Kidney (tissue), 22 donors: ENCODE measurements around the gene PITX2. TPM values are rescaled to one million over a fixed set of nuclear protein-coding genes. Genes with fewer than 3 reads are reported as not detected.

Experiments used
- DNase-seq, 5 donors: peaks; one replicate each; pipeline ENCODE4 v3.0.0-alpha.2; 2013 to 2020
- FAIRE-seq: peaks from 2 replicates; lab custom pipeline; 2012; peaks lifted over from hg19 to GRCh38; lab: Jason Lieb, UNC
- H3K27ac ChIP-seq, 2 donors: one replicate each; pipeline ENCODE4 v1.7.0; 2013; ENCODE audit warnings: low read depth in 2 of 2, low read length in 2 of 2, inconsistent platforms in 1 of 2
- H3K27me3 ChIP-seq: one replicate; pipeline ENCODE4 v1.7.1; 2013; ENCODE audit warnings: low read length, inconsistent platforms; ENCODE audit not compliant: control insufficient read depth, insufficient read depth
- H3K36me3 ChIP-seq, 3 donors: one replicate each; pipeline versions ENCODE4 v1.7.0 to v1.7.1; 2013; ENCODE audit warnings: low read length in 3 of 3, control low read depth in 1 of 3, inconsistent platforms in 1 of 3; ENCODE audit not compliant: insufficient read depth in 3 of 3, control insufficient read depth in 2 of 3
- H3K4me1 ChIP-seq, 3 donors: one replicate each; pipeline versions ENCODE4 v1.7.0 to v1.7.1; 2013; ENCODE audit warnings: low read length in 3 of 3, inconsistent platforms in 1 of 3, low read depth in 1 of 3; ENCODE audit not compliant: control insufficient read depth in 2 of 3, insufficient read depth in 2 of 3
- H3K4me3 ChIP-seq, 3 donors: one replicate each; pipeline versions ENCODE4 v1.7.0 to v1.8.1; 2013; ENCODE audit warnings: low read length in 3 of 3, control low read depth in 1 of 3, inconsistent platforms in 1 of 3
- H3K9ac ChIP-seq, 3 donors: one replicate each; pipeline versions ENCODE4 v1.7.0 to v1.7.1; 2013; ENCODE audit warnings: low read length in 3 of 3, control low read depth in 1 of 3, inconsistent platforms in 1 of 3
- H3K9me3 ChIP-seq, 3 donors: one replicate each; pipeline versions ENCODE4 v1.7.0 to v1.7.1; 2013; ENCODE audit warnings: low read length in 3 of 3, control low read depth in 1 of 3, inconsistent platforms in 1 of 3; ENCODE audit not compliant: control insufficient read depth in 2 of 3, insufficient read depth in 1 of 3
- CTCF ChIP-seq: IDR thresholded peaks from 3 replicates; pipeline ENCODE4 v1.5.1; 2012; ENCODE audit warnings: mild to moderate bottlenecking, moderate library complexity, borderline replicate concordance; ENCODE audit not compliant: insufficient read depth; ENCODE audit errors: extremely low read depth
- intact Hi-C: fragments of 100-400 bp; cut with DNase I; formaldehyde crosslinking; loops from one replicate; pipeline ENCODE4 v1.11.1; 2022
- long read RNA-seq, 10 donors: library from polyadenylated mRNA in 1 of 10; unstranded in 1 of 10; transcript quantifications; one replicate each; pipeline ENCODE4 v2.0.0 and lab custom pipeline, GENCODE V29; 2021 to 2026
- polyA plus RNA-seq: library from polyadenylated mRNA; stranded (reverse); fragments of 350-450 nt; fragmentation: Illumina TruSeq; extraction: RNeasy Lipid Tissue Mini Kit (QIAGEN cat#74804); gene quantifications from one replicate; pipeline ENCODE4 v1.2.3, GENCODE V29; 2014; ENCODE audit warnings: low read depth, low replicate concordance; ENCODE audit not compliant: insufficient read depth
- total RNA-seq: library from RNA; stranded (reverse); fragmentation: NEBNext Ultra II Directional; extraction: Animal tissue kit (Norgen Biotek cat#: 25700); gene quantifications from one replicate; pipeline ENCODE4 v1.2.1, GENCODE V29; 2021
- donor health status: control.
- donor health status: control.
- donor health status: control.
- donor health status: control.
- donor health status: control.
- donor health status: DM: yes; HTN: yes; CAD: no.
- donor health status: Normal renal cell carcinoma (clear cell type).

Gene PITX2
- total RNA-seq: 3.2 TPM
- 0.71 TPM for polyA plus RNA-seq
- long read RNA-seq, donor 1, partial matches to known transcripts: 0 of 2 reads
- long read RNA-seq, donor 1, other reads (novel, unspliced or antisense): 0 of 2 reads
- long read RNA-seq, donor 2, partial matches to known transcripts: 0 of 2 reads
- long read RNA-seq, donor 2, other reads (novel, unspliced or antisense): 0 of 2 reads
- long read RNA-seq, donor 3, partial matches to known transcripts: 0 of 1 reads
- long read RNA-seq, donor 3, other reads (novel, unspliced or antisense): 0 of 1 reads
- long read RNA-seq, donor 4, partial matches to known transcripts: 0 of 2 reads
- long read RNA-seq, donor 4, other reads (novel, unspliced or antisense): 0 of 2 reads
- long read RNA-seq, donor 5: 0 reads
- long read RNA-seq, donor 6: 0 reads
- long read RNA-seq, donor 7, partial matches to known transcripts: 0 of 3 reads
- long read RNA-seq, donor 7, other reads (novel, unspliced or antisense): 0 of 3 reads
- long read RNA-seq, donor 8, partial matches to known transcripts: 0 of 1 reads
- long read RNA-seq, donor 8, other reads (novel, unspliced or antisense): 0 of 1 reads
- long read RNA-seq, donor 9, partial matches to known transcripts: 0 of 1 reads
- long read RNA-seq, donor 9, other reads (novel, unspliced or antisense): 0 of 1 reads
- long read RNA-seq, donor 10: 0 reads

GRCh38 chr4:110622841-110623717, at the start of gene PITX2:
Gene PITX2, minus strand, starts transcription at chr4:110623077. Its CDS starts 617 bp downstream, at chr4:110622460.
- TF ChIP-seq CTCF: no peak
- no peaks in the 10 kb centered on the region for H3K9me3 ChIP-seq
- H3K36me3 ChIP-seq: no peaks in the 10 kb centered on the region
- no peak within 1 kb of the TSS for H3K9ac ChIP-seq
- peak within 1 kb of the TSS in 2 of 3 donors; percentile 11 to 29 for H3K4me3 ChIP-seq
- no peak within 1 kb of the TSS for H3K27ac ChIP-seq
- intact Hi-C loops: no loop called here
- DNase-seq (peak; percentile 80 to 96 (median 95)), FAIRE-seq (no peak)
- peaks cover 94% of the 10 kb centered on the region for H3K27me3 ChIP-seq
- peaks cover 0 to 15% (median 0%) of the 10 kb centered on the region in 3 donors for H3K4me1 ChIP-seq

- Histone ChIP-seq H3K4me1 (no peaks in the 10 kb centered on the region), H3K9me3 (no peaks in the 10 kb centered on the region), H3K27me3 (no peaks in the 10 kb centered on the region), H3K36me3 (no peaks in the 10 kb centered on the region), H3K27ac (no peak overlapping the region), H3K4me3 (no peak overlapping the region), H3K9ac (no peak overlapping the region)
- FAIRE-seq (no peak), DNase-seq (no peak)
- TF ChIP-seq CTCF: no peak
- intact Hi-C loops: no loop called here
These were observed 48.8 kb upstream of the PITX2 start for GRCh38 chr4:110671679-110672078.

GRCh38 chr4:110669663-110670062, 46.8 kb upstream of the PITX2 start:
- no peak overlapping the region for H3K27ac ChIP-seq
- DNase-seq (no peak), FAIRE-seq (no peak)
- no peaks in the 10 kb centered on the region for H3K4me1 ChIP-seq
- intact Hi-C loops: no loop called here
- H3K4me3 ChIP-seq: no peak overlapping the region
- TF ChIP-seq CTCF: no peak
- no peaks in the 10 kb centered on the region for H3K27me3 ChIP-seq
- no peaks in the 10 kb centered on the region for H3K9me3 ChIP-seq
- no peaks in the 10 kb centered on the region for H3K36me3 ChIP-seq
- H3K9ac ChIP-seq: no peak overlapping the region
